ENCODE data around the gene SLIT3.

DNA sequence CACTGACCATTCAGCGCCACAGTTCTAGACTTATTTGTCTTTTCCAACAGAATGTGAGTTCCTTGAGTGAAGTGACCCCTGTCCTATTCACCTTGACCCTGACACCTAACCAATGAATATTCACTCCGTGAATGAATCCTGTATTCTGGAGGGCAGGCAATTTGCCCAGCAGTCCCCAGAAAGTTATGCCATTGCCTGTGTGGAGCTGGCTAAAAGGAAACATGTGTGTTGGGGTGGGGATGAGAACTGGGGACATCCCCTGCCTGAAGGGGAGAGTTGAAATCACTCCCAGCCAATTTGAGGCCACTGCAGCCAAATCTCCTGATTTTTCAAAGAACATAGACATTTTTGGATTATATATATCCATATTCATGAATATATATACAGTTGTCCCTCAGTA lies 199.0 kb downstream of the SLIT3 start:
- TF ChIP-seq, protein P1, sequence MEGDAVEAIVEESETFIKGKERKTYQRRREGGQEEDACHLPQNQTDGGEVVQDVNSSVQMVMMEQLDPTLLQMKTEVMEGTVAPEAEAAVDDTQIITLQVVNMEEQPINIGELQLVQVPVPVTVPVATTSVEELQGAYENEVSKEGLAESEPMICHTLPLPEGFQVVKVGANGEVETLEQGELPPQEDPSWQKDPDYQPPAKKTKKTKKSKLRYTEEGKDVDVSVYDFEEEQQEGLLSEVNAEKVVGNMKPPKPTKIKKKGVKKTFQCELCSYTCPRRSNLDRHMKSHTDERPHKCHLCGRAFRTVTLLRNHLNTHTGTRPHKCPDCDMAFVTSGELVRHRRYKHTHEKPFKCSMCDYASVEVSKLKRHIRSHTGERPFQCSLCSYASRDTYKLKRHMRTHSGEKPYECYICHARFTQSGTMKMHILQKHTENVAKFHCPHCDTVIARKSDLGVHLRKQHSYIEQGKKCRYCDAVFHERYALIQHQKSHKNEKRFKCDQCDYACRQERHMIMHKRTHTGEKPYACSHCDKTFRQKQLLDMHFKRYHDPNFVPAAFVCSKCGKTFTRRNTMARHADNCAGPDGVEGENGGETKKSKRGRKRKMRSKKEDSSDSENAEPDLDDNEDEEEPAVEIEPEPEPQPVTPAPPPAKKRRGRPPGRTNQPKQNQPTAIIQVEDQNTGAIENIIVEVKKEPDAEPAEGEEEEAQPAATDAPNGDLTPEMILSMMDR (IDR thresholded peaks at IDR 0.05) = no peak
- TF ChIP-seq POLR2A (IDR thresholded peaks at IDR 0.05) = no peak
